Vagina (tissue), 2 donors: ENCODE measurements around the gene EFNA3. TPM values are rescaled to one million over a fixed set of nuclear protein-coding genes. Genes with fewer than 3 reads are reported as not detected.
A peak's percentile ranks its signal among the peaks of the same experiment; 100 is the strongest.

Experiments
- DNase-seq, 2 donors: peaks; one replicate each; pipeline ENCODE4 v3.0.0-alpha.2; 2017; ENCODE audit errors: extremely low spot score in 2 of 2
- H3K27ac ChIP-seq: fragments of 200-600 bp; sonication (generic); one replicate; pipeline ENCODE4 v1.5.1; 2019
- H3K27me3 ChIP-seq: fragments of 200-600 bp; sonication (generic); one replicate; pipeline ENCODE4 v1.5.1; 2019
- H3K36me3 ChIP-seq, 2 donors: fragments of 200-600 bp; sonication (generic); one replicate each; pipeline ENCODE4 v1.5.1; 2017 to 2019
- H3K4me1 ChIP-seq: fragments of 200-600 bp; sonication (generic); one replicate; pipeline ENCODE4 v1.5.1; 2019
- H3K4me3 ChIP-seq, 2 donors: fragments of 200-600 bp; sonication (generic); 1 replicate in 1 of 2; 2 replicates in 1 of 2; pipeline ENCODE4 v1.5.1; 2016 to 2019
- H3K9me3 ChIP-seq: fragments of 200-600 bp; sonication (generic); one replicate; pipeline ENCODE4 v1.5.1; 2019
- POLR2A ChIP-seq, 2 donors: fragments of 450-650 bp; IDR thresholded peaks; one replicate each; pipeline ENCODE4 v1.6.1; 2017; ENCODE audit warnings: antibody characterized with exemption in 2 of 2, mild to moderate bottlenecking in 2 of 2, moderate library complexity in 2 of 2
- POLR2AphosphoS5 ChIP-seq, 2 donors: sonication (generic); formaldehyde crosslinking; IDR thresholded peaks; one replicate each; pipeline ENCODE4 v1.9.0; 2017; ENCODE audit warnings: antibody characterized with exemption in 2 of 2, mild to moderate bottlenecking in 2 of 2, low read depth in 1 of 2; ENCODE audit not compliant: insufficient read depth in 1 of 2
- intact Hi-C: fragments of 100-400 bp; cut with DNase I; formaldehyde crosslinking; loops from one replicate; pipeline ENCODE4 v1.15.1; 2023
- total RNA-seq: library from RNA; depleted of rRNA; stranded (reverse); fragments of >200 nt; gene quantifications from one replicate; pipeline ENCODE4 v1.2.3, GENCODE V29; 2016
- TF ChIP-seq, protein P1 (sequence below), 3 experiments: fragments of 450-650 bp in 2 of 3; fragments of 200-600 bp in 1 of 3; sonication (generic) in 1 of 3; IDR thresholded peaks; one replicate each; pipeline ENCODE4 v1.5.1; 2017 to 2019; ENCODE audit warnings: antibody characterized with exemption in 3 of 3, mild to moderate bottlenecking in 2 of 3, moderate library complexity in 2 of 3

Gene EFNA3
- total RNA-seq, 1 donor from 2014 or later = 22.3 TPM

DNA sequence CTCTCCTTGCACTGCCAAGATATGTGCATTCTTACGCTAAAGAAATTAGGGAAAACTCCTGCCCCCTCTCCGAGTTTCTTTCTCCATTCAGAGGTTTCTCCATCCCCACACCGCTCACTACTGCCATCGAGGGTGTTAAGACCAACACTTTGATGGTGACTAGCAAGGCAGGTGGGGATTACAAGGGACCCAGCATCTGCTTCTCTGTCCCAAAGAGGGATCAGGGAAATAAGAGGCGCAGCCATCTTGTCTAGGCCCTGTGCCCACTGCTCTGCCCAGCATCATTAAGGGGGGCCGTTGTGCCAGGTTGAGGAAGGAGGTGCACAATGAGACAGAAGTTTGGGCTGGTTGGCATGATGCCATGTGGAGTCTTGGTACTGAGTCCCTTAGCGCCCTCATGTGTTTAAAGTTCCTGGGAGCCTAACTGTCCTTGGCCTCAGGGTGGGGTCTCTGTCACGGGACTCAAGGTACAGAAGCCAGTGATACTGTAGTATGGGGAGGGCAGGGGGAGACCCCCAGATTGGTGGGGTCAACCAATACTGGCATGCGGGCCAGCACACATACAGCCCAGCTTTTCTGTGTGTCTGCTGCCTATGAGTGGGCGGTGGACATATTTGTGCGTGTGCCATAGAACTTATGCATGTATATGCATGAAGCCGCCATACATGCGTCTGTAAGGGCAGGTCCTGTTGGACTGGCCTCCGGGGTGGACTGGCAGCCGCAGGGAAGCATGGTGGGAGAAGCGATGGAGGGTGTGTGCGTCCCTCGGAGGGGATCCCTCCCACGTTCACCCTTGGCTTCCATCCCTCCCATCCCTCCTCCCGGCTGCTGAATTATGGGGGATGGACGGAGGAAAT lies 5.5 kb downstream of the EFNA3 start:
- intact Hi-C loops = loop anchor here (2.0 kb wide), 1 partner anchor 21 kb away; the partner anchor contains the start of gene EFNA4
- Histone ChIP-seq H3K4me3 (peak overlapping the region; percentile 62 to 66), H3K9me3 (no peaks in the 10 kb centered on the region), H3K36me3 (no peaks in the 10 kb centered on the region), H3K27ac (peak overlapping the region; percentile 93), H3K27me3 (peaks cover 24% of the 10 kb centered on the region), H3K4me1 (peaks cover 67% of the 10 kb centered on the region)
- DNase-seq = peak in 1 of 2 donors; percentile 90
- TF ChIP-seq, protein P1, sequence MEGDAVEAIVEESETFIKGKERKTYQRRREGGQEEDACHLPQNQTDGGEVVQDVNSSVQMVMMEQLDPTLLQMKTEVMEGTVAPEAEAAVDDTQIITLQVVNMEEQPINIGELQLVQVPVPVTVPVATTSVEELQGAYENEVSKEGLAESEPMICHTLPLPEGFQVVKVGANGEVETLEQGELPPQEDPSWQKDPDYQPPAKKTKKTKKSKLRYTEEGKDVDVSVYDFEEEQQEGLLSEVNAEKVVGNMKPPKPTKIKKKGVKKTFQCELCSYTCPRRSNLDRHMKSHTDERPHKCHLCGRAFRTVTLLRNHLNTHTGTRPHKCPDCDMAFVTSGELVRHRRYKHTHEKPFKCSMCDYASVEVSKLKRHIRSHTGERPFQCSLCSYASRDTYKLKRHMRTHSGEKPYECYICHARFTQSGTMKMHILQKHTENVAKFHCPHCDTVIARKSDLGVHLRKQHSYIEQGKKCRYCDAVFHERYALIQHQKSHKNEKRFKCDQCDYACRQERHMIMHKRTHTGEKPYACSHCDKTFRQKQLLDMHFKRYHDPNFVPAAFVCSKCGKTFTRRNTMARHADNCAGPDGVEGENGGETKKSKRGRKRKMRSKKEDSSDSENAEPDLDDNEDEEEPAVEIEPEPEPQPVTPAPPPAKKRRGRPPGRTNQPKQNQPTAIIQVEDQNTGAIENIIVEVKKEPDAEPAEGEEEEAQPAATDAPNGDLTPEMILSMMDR (IDR thresholded peaks at IDR 0.05) = no peak
- TF ChIP-seq POLR2A (IDR thresholded peaks at IDR 0.05) (no peak), POLR2AphosphoS5 (IDR thresholded peaks at IDR 0.05; ENCODE audit: insufficient read depth in 1 of 2, low read depth in 1 of 2) (no peak)

DNA sequence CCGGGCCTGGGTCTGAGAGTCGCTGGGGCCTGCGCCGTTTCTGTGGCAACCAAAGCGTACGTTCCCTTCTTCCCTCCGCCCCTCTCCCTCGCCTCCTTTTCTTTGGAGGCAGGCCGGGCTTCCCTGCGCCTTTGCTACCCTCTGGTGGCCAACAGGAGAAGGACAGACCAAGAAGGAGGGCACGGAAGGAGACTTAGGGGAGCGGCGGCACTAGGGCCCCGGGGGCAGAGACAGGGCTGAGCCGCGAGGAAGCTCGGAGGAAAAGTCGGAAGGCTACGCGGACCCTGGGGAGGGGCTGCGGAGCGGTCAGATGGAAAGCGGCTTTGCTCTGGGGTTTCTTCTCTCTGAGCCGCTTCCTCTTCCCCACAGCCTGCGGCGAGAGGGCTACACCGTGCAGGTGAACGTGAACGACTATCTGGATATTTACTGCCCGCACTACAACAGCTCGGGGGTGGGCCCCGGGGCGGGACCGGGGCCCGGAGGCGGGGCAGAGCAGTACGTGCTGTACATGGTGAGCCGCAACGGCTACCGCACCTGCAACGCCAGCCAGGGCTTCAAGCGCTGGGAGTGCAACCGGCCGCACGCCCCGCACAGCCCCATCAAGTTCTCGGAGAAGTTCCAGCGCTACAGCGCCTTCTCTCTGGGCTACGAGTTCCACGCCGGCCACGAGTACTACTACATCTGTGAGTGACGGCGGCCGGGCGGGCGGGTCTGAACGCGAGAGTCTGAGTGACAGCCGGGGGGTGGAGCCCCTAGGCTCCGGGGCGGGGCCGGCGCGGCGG lies 6.3 kb downstream of the EFNA3 start:
- intact Hi-C loops = loop anchor here (2.0 to 5.0 kb wide), 2 partner anchors 22 to 38 kb away; partner anchors contain the start of gene EFNA4
- H3K4me1 ChIP-seq = peaks cover 59% of the 10 kb centered on the region
- no peaks in the 10 kb centered on the region for H3K36me3 ChIP-seq
- H3K27me3 ChIP-seq = peaks cover 24% of the 10 kb centered on the region
- peak in 1 of 2 donors; percentile 2 for TF ChIP-seq POLR2A (IDR thresholded peaks at IDR 0.05)
- TF ChIP-seq, protein P1 (IDR thresholded peaks at IDR 0.05) = peak; percentile 89 to 99 (median 93)
- TF ChIP-seq POLR2AphosphoS5 (IDR thresholded peaks at IDR 0.05; ENCODE audit: insufficient read depth in 1 of 2, low read depth in 1 of 2) = peak; percentile 45 to 87
- no peak for DNase-seq
- peak overlapping the region; percentile 93 for H3K27ac ChIP-seq
- peak overlapping the region; percentile 62 to 66 for H3K4me3 ChIP-seq
- no peaks in the 10 kb centered on the region for H3K9me3 ChIP-seq

DNA sequence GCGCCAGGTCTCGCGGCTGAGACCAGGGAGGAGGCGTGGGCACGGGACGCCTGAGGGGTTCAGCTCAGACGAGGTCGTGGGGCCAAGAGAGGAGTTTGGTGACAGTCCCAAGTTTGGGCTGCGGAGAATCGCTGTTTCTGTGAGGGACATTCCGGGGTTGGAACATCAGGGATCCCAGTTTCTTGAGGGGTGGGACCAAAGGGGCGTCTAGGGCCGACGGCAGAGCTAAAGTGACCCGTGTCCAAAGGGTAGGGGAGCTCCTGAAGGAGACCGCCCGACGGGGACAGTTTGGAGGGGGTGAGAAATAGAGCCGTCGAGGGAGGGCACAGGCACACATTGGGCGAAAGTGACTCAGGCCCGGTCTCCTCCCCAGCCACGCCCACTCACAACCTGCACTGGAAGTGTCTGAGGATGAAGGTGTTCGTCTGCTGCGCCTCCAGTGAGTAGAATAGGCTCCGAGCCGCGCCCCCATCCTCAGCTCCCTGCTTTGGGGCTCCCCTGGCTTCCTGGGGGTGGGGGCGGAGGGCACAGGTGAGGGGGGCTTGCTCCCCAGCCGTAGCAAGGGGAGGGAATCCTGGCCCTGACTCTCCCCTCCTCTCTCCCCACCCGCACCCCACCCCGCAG lies 7.0 kb downstream of the EFNA3 start:
- no peak for DNase-seq
- Histone ChIP-seq H3K27ac (peak overlapping the region; percentile 93), H3K9me3 (no peaks in the 10 kb centered on the region), H3K36me3 (no peaks in the 10 kb centered on the region), H3K4me1 (peaks cover 52% of the 10 kb centered on the region), H3K4me3 (peak overlapping the region; percentile 62 to 66), H3K27me3 (peaks cover 17% of the 10 kb centered on the region)
- TF ChIP-seq, protein P1 (IDR thresholded peaks at IDR 0.05) = no peak
- TF ChIP-seq POLR2A (IDR thresholded peaks at IDR 0.05) (no peak), POLR2AphosphoS5 (IDR thresholded peaks at IDR 0.05; ENCODE audit: insufficient read depth in 1 of 2, low read depth in 1 of 2) (no peak)
- intact Hi-C loops = loop anchor here (2.0 to 5.0 kb wide), 2 partner anchors 23 to 38 kb away; partner anchors contain the start of gene EFNA4

DNA sequence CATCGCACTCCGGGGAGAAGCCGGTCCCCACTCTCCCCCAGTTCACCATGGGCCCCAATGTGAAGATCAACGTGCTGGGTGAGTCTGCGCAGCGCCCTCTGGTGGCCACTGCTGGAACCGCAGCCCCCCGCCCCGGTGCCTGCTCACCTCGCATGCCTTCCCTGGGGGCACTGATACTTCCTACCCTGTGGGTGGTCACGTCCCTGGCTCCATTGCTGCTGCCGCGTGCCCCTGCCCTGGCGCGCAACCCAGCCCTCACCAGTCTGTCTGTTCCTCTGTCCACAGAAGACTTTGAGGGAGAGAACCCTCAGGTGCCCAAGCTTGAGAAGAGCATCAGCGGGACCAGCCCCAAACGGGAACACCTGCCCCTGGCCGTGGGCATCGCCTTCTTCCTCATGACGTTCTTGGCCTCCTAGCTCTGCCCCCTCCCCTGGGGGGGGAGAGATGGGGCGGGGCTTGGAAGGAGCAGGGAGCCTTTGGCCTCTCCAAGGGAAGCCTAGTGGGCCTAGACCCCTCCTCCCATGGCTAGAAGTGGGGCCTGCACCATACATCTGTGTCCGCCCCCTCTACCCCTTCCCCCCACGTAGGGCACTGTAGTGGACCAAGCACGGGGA lies 7.6 kb downstream of the EFNA3 start:
- Histone ChIP-seq H3K27me3 (peaks cover 11% of the 10 kb centered on the region), H3K4me1 (peaks cover 49% of the 10 kb centered on the region), H3K27ac (peak overlapping the region; percentile 93), H3K36me3 (no peaks in the 10 kb centered on the region), H3K4me3 (peak overlapping the region; percentile 62 to 66), H3K9me3 (no peaks in the 10 kb centered on the region)
- intact Hi-C loops = loop anchor here (5.0 kb wide), 1 partner anchor 39 kb away; no protein-coding TSS in a partner anchor
- DNase-seq = peak in 1 of 2 donors; percentile 94
- TF ChIP-seq, protein P1 (IDR thresholded peaks at IDR 0.05) = peak; percentile 59 to 99 (median 94)
- TF ChIP-seq POLR2A (IDR thresholded peaks at IDR 0.05) = no peak
